BE2C (cell line): ENCODE results near the gene ST6GALNAC3.
A peak's percentile ranks its signal among the peaks of the same experiment; 100 is the strongest.

Source experiments
- DNase-seq: peaks from one replicate; pipeline ENCODE4 v3.0.0-alpha.2; 2020
- H3K27me3 ChIP-seq: fragments of 250-450 bp; sonication (Bioruptor Pico); 2 replicates; pipeline ENCODE4 v1.5.1; 2020; ENCODE audit warnings: mild to moderate bottlenecking
- H3K36me3 ChIP-seq: fragments of 250-450 bp; sonication (Bioruptor Pico); 2 replicates; pipeline ENCODE4 v1.5.1; 2020; ENCODE audit warnings: mild to moderate bottlenecking
- H3K4me1 ChIP-seq: fragments of 250-450 bp; sonication (Bioruptor Pico); 2 replicates; pipeline ENCODE4 v1.5.1; 2020
- H3K4me3 ChIP-seq: 2 replicates; pipeline ENCODE4 v1.5.1; 2011; ENCODE audit warnings: low read depth, low read length
- H3K9me3 ChIP-seq: fragments of 250-450 bp; sonication (Bioruptor Pico); 2 replicates; pipeline ENCODE4 v1.5.1; 2020
- CTCF ChIP-seq: IDR thresholded peaks from 2 replicates; pipeline ENCODE4 v1.5.1; 2012; ENCODE audit warnings: mild to moderate bottlenecking, low read depth, low read length

The ST6GALNAC3 gene

GRCh38 chr1:76546354-76546933, 471.9 kb downstream of the ST6GALNAC3 start:
- no peaks in the 10 kb centered on the region for H3K4me1 ChIP-seq
- H3K36me3 ChIP-seq, result no peaks in the 10 kb centered on the region
- no peaks in the 10 kb centered on the region for H3K9me3 ChIP-seq
- H3K4me3 ChIP-seq, result no peak overlapping the region
- no peak for TF ChIP-seq CTCF
- peak; percentile 5 for DNase-seq
- H3K27me3 ChIP-seq, result no peaks in the 10 kb centered on the region

GRCh38 chr1:76547916-76548315, 473.4 kb downstream of the ST6GALNAC3 start:
- H3K36me3 ChIP-seq, result no peaks in the 10 kb centered on the region
- H3K27me3 ChIP-seq, result no peaks in the 10 kb centered on the region
- H3K9me3 ChIP-seq, result no peaks in the 10 kb centered on the region
- no peak for DNase-seq
- H3K4me3 ChIP-seq, result no peak overlapping the region
- no peak; the same call in 1 of the 2 replicates for TF ChIP-seq CTCF
- no peaks in the 10 kb centered on the region for H3K4me1 ChIP-seq

GRCh38 chr1:76548513-76549100, 474.1 kb downstream of the ST6GALNAC3 start:
- no peaks in the 10 kb centered on the region for H3K9me3 ChIP-seq
- DNase-seq, result no peak
- no peaks in the 10 kb centered on the region for H3K27me3 ChIP-seq
- no peaks in the 10 kb centered on the region for H3K4me1 ChIP-seq
- no peak for TF ChIP-seq CTCF
- H3K4me3 ChIP-seq, result no peak overlapping the region
- no peaks in the 10 kb centered on the region for H3K36me3 ChIP-seq

- Histone ChIP-seq H3K4me1 (no peaks in the 10 kb centered on the region), H3K27me3 (no peaks in the 10 kb centered on the region), H3K9me3 (no peaks in the 10 kb centered on the region), H3K4me3 (no peak overlapping the region), H3K36me3 (no peaks in the 10 kb centered on the region)
- TF ChIP-seq CTCF, result no peak
- DNase-seq, result no peak
Observed at GRCh38 chr1:76554283-76554682, 479.7 kb downstream of the ST6GALNAC3 start.

GRCh38 chr1:76562292-76562691, 487.7 kb downstream of the ST6GALNAC3 start:
- H3K4me1 ChIP-seq, result no peaks in the 10 kb centered on the region; the same call in 1 of the 2 replicates
- no peak for DNase-seq
- no peaks in the 10 kb centered on the region for H3K36me3 ChIP-seq
- no peaks in the 10 kb centered on the region for H3K9me3 ChIP-seq
- H3K27me3 ChIP-seq, result no peaks in the 10 kb centered on the region
- H3K4me3 ChIP-seq, result no peak overlapping the region
- TF ChIP-seq CTCF, result no peak

GRCh38 chr1:76568573-76569238, 494.2 kb downstream of the ST6GALNAC3 start:
- TF ChIP-seq CTCF, result no peak
- peaks cover 7% of the 10 kb centered on the region for H3K4me1 ChIP-seq
- 0 out of 2 replicates have a peak overlapping the region, but pooled peaks have one; percentile 8 for H3K4me3 ChIP-seq
- no peaks in the 10 kb centered on the region for H3K27me3 ChIP-seq
- peak; percentile 42 for DNase-seq
- no peaks in the 10 kb centered on the region for H3K9me3 ChIP-seq
- no peaks in the 10 kb centered on the region for H3K36me3 ChIP-seq
